Heart left ventricle (tissue), 13 donors: ENCODE measurements around the gene NT5DC2.

ENCODE experiments used
- CTCF ChIP-seq, 12 donors: fragments of 200-600 bp; sonication (generic) in 4 of 12; IDR thresholded peaks; one replicate each; pipeline versions ENCODE4 v1.5.0 to v1.8.0; 2018 to 2022; ENCODE audit warnings: antibody characterized with exemption in 12 of 12, mild to moderate bottlenecking in 5 of 12
- POLR2A ChIP-seq, 2 donors: fragments of 450-650 bp; IDR thresholded peaks; one replicate each; pipeline ENCODE4 v1.6.1; 2017; ENCODE audit warnings: antibody characterized with exemption in 2 of 2, mild to moderate bottlenecking in 2 of 2, moderate library complexity in 2 of 2
- donor health status: ischemic (EF 13 %, LVEDD 7.1; RV severe dilation, severe dysfunction).
- donor health status: DM: no; HTN: yes; CAD: no.
- donor health status: DM: no; HTN: no; CAD: no.
- donor health status: ischemic (EF 25% LVEDD 6.9; RV normal size, moderate dysfunction).
- donor health status: ischemic (EF 25% LVEDD 5.7; RV mildly dilated, moderate dysfunction).
- donor health status: ischemic (EF 35%, LVEDD 5.7; RV mildly dilated, moderate dysfunction).
- donor health status: nonischemic (EF 11% LVEDD 7.7; RV severe dilation, severe dysfunction).
- donor health status: DM: yes; HTN: yes; CAD: no.
- donor health status: PGD.
- donor health status: ischemic (EF 29% LVEDD 5.4; RV normal size, mild dysfunction).
- donor health status: nonischemic (EF 23%, LVEDD 6.1; RV moderate dilation, normal function).

- TF ChIP-seq CTCF (IDR thresholded peaks at IDR 0.05) = no peak
- no peak for TF ChIP-seq POLR2A (IDR thresholded peaks at IDR 0.05)
Observed at GRCh38 chr3:52477796-52478095, 55.9 kb downstream of the NT5DC2 start.
